ENCODE data around the gene ZFHX2. TPM values are rescaled to one million over a fixed set of nuclear protein-coding genes. Genes with fewer than 3 reads are reported as not detected.

The ZFHX2 gene
- total and polyA plus RNA-seq, 2 of the 13 experiments (the other 11 are each of a cell fraction or from before 2014, with no cell fraction given), result 0.17 to 0.44 TPM

- TF ChIP-seq MED13 (CRISPR knock-in tag; IDR thresholded peaks at IDR 0.05) (peak; percentile 91; the same call in 1 of the 2 replicates), EHMT2 (IDR thresholded peaks at IDR 0.05; ENCODE audit: borderline replicate concordance, low read depth, low read length) (no peak), ZNF589 (CRISPR knock-in tag; conservative IDR thresholded peaks at IDR 0.05) (peak; percentile 97), ZBTB26 (CRISPR knock-in tag; IDR thresholded peaks at IDR 0.05; ENCODE audit: borderline replicate concordance) (peak; percentile 93), SIN3B (IDR thresholded peaks at IDR 0.05; ENCODE audit: low read length) (peak; percentile 55; the same call in 1 of the 2 replicates), MLLT10 (CRISPR knock-in tag; IDR thresholded peaks at IDR 0.05) (peak; percentile 58; the same call in 1 of the 2 replicates), ZSCAN21 (CRISPR knock-in tag; IDR thresholded peaks at IDR 0.05; ENCODE audit: borderline replicate concordance) (peak; percentile 94), PATZ1 (CRISPR knock-in tag; IDR thresholded peaks at IDR 0.05) (peak; percentile 79), ZNF777 (CRISPR knock-in tag; IDR thresholded peaks at IDR 0.05) (peak; percentile 85), ADNP (CRISPR knock-in tag; IDR thresholded peaks at IDR 0.05) (0 out of 2 replicates have a peak, but pooled peaks have one; percentile 41), ZFP36 (IDR thresholded peaks at IDR 0.05; ENCODE audit: borderline replicate concordance, low read depth, low read length, partially characterized antibody) (no peak), ZNF17 (CRISPR knock-in tag; IDR thresholded peaks at IDR 0.05) (no peak), CENPX (CRISPR knock-in tag; IDR thresholded peaks at IDR 0.05) (no peak), RARA (CRISPR knock-in tag; IDR thresholded peaks at IDR 0.05) (peak; percentile 72), HIVEP1 (CRISPR knock-in tag; IDR thresholded peaks at IDR 0.05) (peak; percentile 87), SATB2 (CRISPR knock-in tag; IDR thresholded peaks at IDR 0.05) (peak; percentile 93), MYPOP (CRISPR knock-in tag; IDR thresholded peaks at IDR 0.05) (no peak), ZNF691 (CRISPR knock-in tag; IDR thresholded peaks at IDR 0.05; ENCODE audit: borderline replicate concordance, low read depth) (peak; percentile 87), SIX4 (CRISPR knock-in tag; IDR thresholded peaks at IDR 0.05) (peak; percentile 88), ZNF772 (CRISPR knock-in tag; IDR thresholded peaks at IDR 0.05) (peak; percentile 100), KDM5A (IDR thresholded peaks at IDR 0.05; ENCODE audit: borderline replicate concordance, low read length) (peak; percentile 95), ZNF143 (CRISPR knock-in tag; IDR thresholded peaks at IDR 0.05) (peak; percentile 98), RXRB (CRISPR knock-in tag; IDR thresholded peaks at IDR 0.05; ENCODE audit: borderline replicate concordance) (peak; percentile 86), SOX5 (CRISPR knock-in tag; IDR thresholded peaks at IDR 0.05; ENCODE audit: borderline replicate concordance) (peak; percentile 73), CREM (IDR thresholded peaks at IDR 0.05) (peak; percentile 92), CREM (CRISPR knock-in tag; IDR thresholded peaks at IDR 0.05) (no peak; the same call in 1 of the 2 replicates), ZNF607 (CRISPR knock-in tag; IDR thresholded peaks at IDR 0.05; ENCODE audit: borderline replicate concordance) (peak; percentile 100)
Observed at GRCh38 chr14:23555882-23556699, 4.5 kb upstream of the ZFHX2 start, which contains the start of gene THTPA (continued).

Measured in HepG2 (cell line).